ENCODE data around the gene NOS1.
A peak's percentile ranks its signal among the peaks of the same experiment; 100 is the strongest.

Gene NOS1

DNA sequence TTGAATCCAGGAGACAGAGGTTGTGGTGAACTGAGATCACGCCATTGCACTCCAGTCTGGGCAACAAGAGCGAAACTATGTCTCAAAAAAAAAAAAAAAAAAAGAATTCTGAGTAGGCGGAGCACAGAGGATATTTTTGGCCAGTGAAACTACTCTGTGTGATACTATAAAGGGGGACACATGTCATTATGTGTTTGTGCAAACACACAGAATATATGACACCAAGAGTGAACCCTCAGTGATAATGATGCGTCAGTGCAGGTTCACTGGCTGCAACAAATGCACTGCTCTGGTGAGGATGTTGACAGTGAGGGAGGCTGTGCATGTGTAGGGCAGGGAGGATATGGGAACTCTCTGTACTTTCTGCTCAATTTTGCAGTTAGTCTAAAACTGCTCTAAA, 195.3 kb downstream of the NOS1 start:
- DNase-seq: no peak

DNA sequence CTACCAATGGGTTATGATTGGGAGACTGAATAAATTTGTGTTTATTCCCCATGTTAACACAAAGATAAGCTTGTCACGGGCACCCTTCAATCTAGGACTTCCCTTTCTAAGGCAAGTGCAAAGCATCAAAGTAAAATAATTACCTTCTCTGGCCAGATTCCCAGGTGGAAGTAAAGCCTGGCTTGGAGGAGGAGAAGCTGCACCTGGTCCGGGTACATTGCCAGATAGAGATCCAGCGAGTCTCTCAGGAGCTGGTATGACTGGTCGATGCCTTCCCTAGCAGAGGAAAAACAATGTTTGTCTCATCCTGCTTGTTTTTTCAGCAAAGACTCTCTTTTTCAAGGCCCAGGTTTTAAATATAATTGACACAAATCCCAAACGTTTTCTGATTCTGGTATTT, 196.1 kb downstream of the NOS1 start:
- peak; percentile 88 for DNase-seq

DNA sequence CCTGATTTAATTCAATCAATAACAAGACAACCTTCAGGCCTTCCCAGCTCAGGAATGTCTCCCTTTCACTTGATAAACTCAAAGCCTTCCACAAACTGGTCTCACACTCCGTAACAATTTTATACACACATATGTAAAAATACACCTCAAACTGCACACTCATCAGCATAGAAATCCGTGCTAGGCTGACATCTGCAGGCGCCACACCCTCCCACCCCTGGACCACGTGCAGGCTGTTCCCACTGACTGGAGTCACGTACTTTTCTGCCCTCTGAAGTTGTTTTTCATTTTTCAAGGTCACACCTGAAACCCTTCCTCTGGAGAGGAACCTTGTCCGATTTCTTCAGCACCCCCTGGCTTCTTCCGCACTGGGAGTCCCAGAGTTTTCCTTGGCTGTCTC, 198.8 kb downstream of the NOS1 start:
- no peak for DNase-seq

DNA sequence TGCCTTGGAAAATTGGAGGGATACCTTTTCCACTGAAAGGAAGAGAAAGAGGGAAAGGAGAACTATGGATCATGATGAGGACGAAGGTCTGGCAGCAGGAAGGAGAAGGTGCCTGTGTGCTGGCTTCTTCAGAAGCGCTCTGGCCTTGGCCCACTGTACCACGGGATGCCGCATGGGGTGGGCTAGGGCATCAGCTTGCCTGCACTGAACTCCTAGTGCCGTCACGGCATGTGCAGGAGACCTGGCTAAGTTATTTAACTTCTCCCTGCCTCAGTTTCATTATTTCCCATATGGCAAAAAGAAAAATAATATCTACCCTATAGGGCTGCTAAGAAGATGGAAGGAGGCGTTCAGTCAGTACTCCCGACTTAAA, 199.3 kb downstream of the NOS1 start:
- DNase-seq: no peak

DNA sequence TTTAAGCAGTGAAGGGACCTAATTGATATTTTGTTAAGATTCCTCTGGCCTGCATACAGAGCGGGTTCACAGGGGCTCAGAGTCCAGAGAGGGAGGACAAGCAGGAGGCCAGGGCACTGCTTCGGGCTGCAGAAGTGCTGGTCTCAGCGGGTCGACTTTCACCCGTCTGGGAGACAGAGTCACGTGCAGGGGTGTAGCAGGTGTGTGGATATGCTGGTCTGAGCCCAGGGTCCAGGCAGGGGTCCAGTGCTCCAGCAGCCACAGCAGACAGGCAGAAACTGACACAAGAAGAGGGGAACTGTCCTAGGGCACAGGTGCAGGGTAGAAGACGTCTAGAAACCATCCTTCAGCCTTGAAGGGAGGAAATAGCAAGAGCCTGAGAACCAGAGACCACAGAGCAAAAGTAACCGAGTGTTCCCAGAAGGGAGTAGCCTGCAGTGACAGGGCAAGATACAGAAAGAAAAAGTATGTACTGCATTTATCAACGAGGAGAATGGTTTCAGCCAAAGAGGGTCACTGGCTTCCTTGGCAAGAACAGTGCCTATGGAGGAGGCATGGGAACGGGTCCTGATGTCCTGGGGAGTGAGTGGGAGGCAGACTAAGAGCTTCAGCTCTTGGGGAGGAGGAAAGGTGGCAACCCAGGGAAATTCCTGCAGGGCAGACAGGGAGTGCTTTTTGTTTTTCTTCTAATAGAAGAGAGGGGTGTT, 199.8 kb downstream of the NOS1 start:
- no peak for DNase-seq

DNA sequence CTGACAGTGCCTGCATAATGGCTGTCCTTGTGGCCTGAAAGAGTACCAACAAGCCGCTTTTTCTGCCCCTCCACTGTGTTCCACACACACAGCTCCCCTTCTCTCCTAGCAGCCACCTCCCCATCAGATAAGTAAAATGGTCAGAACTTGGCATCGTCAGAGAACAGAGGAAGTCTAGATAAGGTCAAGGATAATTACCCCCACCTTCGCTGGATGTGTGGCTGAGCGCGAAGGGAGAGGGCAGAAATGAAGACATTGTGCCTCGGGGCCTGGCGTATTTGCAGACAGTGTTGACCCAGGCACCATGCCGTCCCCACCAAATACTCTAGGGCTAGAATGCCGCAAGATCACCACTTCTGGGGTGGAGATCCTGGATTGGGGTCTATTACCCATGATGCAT, 201.8 kb downstream of the NOS1 start:
- no peak for DNase-seq

DNA sequence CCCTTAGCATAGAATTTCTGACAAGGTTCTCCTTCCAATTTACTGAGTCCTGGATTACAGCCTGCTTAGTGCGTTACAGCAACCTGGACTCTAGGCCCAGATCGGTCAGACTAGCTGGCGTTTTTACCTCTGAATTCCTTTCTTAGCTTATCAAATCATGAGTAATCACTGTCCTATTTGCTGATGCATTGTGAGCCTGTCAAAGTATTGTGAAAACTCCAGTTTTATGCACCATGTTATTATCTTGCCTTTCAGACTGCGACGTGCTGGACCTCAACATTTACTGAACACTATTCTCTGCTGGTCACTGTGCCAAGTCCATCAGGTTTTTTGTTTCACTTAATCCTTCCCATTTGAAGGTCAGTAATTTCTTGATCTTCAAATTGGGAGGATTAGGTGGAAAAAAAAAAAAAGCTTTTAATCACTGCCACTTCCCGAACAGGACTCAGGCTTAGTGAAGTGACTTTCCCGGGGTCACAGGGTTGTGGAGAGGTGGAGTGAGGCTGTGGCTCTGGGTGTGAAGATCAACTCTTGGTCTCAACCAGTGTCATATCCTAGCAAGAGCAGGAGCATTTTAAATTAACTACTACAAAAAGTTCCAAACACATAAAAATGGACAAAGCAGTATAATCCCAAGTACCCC, 202.4 kb downstream of the NOS1 start:
- DNase-seq: no peak

All from NCI-H1105 (cell line).